T1000 (cell line): ENCODE data around the gene MYH7.

Experiments used
- DNase-seq: peaks from one replicate; lab custom pipeline; 2025; ENCODE audit warnings: mixed read lengths; lab: John Stamatoyannopoulos, UW

MYH7 gene

GRCh38 chr14:23447361-23448350, 12.2 kb upstream of the MYH7 start:
- DNase-seq = no peak

DNA sequence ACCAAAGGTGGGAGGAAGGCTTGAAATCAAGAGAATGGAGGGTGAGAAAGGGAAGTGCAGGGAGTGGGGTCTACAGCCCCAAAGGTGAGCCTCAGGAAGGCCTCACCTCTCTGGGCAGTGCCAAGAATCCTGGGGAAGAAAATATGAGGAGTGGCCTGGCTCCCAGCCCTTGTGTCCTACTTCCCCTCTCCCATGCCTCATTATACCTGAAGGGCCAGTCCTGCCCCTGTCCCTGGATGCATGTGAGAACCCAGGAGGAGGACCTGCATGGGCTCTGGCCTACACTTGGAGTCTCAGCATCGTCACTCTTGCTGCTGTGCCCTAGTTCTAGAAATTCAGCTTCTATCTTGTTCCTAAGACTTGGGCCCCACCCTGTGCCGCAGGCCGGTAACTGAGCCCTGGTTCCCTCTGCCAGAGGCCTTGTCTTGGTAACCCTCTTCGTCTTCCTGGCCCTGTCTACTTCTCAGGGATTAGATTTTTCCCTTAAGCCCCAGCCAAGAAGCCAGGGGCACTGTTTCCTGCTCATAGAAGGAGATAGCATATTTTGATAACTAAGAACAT, 10.9 kb upstream of the MYH7 start:
- no peak for DNase-seq

GRCh38 chr14:23445773-23446172, 10.3 kb upstream of the MYH7 start:
- no peak for DNase-seq

DNA sequence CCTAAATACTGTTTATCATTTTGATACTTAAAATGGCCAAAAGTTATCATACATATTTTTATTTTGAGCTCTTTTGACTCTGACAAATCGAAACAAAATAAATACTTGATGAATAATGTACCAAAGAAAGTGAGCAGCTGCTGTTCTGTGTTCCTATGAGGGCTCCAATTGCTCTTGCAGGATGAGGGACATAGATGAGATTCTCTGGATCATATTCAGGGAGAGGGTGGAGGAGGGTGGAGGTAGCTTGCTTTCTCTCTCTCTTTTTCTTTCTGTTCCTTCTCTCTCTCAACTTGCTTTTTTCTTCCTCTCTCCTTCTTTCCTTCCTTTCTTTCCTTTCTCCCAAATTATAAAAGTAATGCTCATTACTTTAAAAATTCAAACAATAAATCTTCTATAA, 8.9 kb upstream of the MYH7 start:
- DNase-seq = no peak

DNA sequence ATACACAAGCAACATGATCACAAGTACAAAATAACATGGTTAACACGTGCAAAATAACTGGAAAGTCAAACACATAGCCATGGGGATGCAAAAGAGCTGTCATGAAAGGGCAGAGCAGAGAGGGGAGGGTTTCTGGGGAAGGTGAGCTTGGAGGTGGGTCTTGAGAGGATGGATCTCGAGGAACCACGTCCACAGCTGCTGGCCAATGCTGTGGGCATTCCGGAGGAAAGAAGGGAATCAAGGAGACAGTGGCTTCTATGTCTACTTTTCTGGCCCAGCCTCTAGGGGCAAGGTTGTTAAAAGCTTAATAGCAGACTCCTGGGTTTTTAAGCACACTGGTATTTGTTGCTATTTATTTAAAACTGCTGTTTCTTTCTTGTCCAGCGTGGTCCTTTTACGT, 8.4 kb upstream of the MYH7 start:
- DNase-seq = no peak

GRCh38 chr14:23443411-23443812, 8.0 kb upstream of the MYH7 start:
- no peak for DNase-seq

DNA sequence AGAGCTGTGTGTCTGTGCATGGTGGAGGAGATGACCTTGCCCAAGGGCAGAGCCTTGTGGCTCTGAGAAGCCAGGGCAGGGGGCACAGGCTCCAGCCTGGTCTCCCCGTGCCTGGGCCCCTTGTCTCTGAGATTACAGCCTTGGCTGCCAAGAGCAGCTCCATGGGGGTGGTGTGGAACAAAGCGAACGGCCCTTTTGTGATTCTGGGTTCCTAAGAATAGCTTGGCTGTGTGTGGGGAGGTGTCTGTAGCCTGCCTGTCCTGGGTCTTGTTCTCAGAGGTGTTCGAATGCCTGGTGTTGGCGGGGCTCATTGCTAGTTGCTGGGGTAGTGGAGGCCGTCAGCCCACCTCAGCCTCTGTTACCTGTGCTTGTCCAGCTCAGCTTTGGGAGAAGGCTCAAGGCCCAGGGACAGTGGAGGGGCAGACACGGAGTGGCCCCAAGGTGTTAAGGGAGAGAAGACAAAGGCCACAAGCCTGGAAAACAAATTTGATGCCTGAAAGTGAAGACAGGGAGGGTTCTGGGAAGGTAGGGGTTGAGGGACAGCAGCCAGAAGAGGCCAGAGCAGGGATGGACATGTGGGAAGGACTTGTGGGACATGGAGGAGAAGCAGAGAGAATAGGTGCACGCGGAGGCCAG, 7.4 kb upstream of the MYH7 start:
- DNase-seq = peak; percentile 60

GRCh38 chr14:23441076-23441475, 5.6 kb upstream of the MYH7 start:
- no peak for DNase-seq

- no peak for DNase-seq
Measured at GRCh38 chr14:23439107-23439835, 3.8 kb upstream of the MYH7 start.

DNA sequence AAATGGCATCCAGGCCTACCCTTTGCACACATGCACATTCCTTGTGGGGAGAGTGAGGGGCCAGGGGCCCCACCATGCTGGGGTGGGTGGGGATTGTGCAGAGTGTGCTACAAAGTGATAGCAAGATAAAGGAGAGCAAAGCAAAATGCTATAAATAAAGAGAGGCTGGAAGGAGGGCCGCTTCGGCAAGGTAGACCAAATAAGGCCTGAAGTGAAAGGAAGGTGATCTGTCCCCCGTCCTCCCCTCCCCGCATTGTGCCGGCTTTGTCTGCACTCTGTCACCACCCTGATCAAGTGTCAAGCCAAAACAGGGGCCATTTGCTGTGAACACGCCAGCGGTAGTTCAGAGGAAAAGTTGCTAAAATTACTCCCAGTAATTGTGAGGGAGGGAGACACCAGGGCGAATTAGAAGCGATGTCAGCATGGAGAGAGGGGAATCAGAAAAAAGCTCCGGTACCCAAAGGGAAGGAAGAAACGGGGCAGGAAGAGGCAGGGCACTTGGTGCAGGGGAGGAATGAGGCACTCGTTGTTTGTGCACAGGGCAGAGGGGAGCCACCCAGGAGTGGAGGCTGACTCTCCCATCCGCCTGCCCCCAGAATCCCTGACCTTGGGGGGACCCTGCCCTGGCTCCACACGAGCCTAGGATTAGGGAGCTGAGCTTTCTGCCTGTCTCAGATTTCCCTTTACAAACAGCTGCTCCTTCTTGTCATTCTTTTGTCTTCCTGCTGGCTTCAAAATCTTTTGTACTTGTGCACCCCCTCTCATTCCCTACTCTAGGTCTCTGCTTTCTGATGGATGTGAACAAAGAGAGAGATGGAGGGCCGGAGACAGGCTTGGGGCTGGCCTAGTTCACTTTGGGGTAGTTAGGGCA, 2.9 kb upstream of the MYH7 start:
- no peak for DNase-seq

DNA sequence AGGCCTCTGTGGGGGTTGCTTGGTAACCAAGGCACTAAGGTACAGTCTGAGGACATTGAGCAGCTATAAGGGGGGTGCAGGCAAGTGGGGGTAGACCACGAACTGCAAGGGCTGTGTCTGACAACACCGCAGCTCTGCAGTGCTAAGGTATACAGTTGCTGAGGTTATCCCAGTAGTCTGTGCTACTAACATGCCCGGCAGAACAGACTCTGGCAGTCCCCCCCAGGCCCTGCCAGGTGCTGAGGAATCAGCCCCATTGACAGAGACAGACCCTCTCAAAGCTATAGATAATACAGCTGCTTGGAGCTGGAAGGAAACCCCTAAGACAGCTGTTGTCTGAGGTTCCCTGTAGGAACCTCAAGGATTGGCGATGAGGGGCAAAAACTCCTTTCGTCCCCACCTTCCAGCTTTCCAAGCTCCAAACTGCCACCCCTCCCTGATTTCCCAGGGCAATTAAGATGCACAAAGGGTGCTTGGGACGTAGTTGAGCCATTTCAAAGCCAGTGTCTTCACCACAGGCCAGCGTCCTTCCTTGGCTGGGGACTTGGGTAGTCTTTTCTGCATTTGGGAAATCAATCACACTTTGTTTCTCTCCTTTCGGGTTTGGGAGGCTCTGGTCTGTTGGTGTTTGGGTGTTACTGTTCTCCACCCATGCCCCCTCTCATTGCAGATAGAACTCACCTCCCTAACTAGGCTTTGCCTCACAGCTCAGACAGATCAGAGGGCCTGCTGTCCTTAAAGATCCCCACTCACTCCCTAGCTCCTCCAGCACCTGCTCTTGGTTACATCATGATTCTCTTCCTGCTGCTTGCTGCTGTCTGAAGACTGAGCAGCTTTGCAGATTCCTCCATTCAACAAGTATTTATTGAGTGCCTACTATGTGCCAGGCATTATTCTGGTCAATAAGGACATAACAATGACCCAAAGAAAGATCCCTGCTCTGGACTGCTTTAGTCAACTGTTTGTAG, 2.0 kb upstream of the MYH7 start:
- no peak for DNase-seq

GRCh38 chr14:23436327-23437132, 1.1 kb upstream of the MYH7 start:
- no peak for DNase-seq

DNA sequence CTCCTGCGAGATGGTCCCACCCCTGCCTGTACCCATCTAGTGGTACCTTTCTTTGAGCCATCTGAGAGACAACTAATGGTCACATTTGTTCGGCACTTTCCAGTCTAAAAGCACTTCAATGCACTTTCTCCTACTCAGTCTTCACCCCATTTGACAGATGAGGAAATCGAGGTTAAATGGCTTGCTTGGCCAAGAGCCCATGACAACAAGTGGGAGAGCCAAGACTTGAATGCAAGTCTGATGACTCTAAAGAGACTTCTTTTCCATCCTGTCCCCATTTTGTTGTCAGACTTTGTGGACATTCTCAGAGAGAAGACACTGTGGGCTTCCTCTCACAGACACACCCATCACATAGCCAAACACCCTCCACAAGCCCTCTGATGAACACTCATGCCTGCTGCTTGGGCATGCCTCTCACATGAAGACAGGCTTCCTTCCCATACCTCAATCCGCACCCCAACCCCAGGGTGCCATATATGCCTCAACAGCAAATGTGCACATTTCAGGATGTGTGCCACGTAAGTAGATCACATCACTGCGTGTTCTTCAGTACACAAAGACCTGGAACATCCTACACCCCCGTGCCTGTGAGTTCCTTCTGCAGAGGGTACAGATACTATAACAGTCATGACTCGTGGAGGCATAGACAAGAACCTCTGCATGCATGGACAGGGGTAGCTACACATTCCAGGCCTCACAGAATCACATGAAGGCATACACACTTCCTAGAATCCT, 805 bp downstream of the MYH7 start:
- DNase-seq = no peak

DNA sequence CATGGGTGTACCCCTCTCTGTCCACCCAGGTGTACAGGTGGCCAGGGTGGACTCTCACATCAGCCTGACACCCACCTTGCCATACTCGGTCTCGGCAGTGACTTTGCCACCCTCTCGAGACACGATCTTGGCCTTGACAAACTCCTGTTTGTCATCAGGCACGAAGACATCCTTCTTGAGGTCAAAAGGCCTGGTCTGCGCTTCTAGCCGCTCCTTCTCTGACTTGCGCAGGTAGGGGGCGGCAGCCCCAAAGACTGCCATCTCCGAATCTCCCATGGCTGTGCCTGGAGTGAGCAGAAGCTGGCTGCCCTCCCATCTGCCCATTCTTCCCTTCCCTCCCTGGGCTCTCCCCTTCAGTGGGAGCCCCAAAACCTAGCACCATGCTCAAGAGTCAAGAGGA, 2.0 kb downstream of the MYH7 start:
- no peak for DNase-seq

DNA sequence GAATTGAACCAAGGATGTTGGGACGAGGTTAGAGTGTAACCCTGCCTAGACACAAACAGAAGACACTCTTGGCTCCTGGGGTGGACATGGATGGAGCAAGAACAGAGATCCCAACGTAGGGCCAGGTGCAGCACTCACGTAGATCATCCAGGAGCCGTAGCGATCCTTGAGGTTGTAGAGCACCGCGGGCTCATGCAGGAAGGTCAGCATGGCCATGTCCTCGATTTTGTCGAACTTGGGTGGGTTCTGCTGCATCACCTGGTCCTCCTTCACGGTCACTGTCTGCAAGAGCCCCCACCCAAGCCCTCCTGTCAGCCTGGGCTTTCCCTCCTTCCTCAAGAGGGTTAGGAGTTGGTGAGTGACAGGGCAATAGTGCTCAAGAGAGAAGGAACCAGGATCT, 2.5 kb downstream of the MYH7 start:
- no peak for DNase-seq

DNA sequence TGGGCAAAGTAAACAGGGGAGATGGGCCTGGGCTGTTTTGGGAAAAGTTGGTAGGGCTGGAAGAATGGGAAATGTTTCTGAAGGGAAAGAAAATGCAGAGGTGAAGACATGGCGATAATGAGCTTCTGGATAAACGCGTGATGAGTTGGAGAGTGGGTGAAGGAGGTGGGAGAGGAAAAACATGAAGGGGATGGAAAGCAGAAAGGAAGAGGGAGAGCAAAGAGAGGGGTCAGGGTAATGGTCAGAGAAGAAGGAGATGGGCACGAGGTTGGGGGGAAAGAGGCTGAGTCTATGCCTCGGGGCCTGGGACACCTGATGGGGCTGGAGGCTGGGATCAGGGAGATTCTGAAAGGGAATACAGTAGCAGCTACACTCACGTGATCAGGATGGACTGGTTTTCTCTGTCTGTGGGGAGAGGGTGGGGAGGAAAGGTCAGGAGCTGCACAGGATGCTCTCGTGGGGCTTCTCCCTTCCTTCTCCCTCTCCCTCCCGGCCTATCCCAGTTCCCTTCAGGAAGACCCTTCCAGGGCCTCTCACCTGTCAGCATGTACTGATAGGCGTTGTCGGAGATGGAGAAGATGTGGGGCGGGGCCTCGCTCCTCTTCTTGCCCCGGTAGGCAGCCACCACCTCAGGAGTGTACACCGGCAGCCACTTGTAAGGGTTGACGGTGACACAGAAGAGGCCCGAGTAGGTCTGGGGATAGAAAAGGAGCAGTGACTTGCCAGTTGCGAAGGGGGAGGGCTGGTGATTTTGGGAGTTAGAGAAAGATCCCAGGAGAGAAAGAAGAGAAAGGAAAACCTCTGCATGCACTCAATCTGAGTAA, 3.1 kb downstream of the MYH7 start:
- no peak for DNase-seq

GRCh38 chr14:23431486-23431885, 4.0 kb downstream of the MYH7 start:
- DNase-seq = no peak

DNA sequence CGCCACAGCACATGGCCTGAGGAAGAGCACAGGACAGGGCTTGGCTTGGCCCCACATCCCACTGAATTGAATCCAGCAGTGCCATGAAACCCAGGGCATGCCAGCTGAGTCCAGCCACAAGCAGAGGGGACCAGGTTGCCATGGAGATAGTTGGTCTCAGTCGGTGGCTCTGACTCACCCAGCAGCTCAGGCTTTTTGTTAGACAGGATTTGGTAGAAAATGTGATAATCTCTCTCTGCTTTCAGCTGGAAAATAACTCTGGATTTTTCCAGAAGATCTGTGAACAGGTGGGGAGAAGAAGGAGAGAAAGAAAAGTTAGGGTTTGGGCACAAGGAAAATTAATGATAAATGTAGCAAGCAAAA, 4.8 kb downstream of the MYH7 start:
- no peak for DNase-seq
